Progenitor cell of endocrine pancreas (in vitro differentiated cells): ENCODE results near the gene OBSL1. TPM values are rescaled to one million over a fixed set of nuclear protein-coding genes. Genes with fewer than 3 reads are reported as not detected.

Experiments used
- DNase-seq: peaks from one replicate; pipeline ENCODE4 v3.0.0; 2021; ENCODE audit warnings: low spot score; ENCODE audit not compliant: unreplicated experiment
- H3K27ac Mint-ChIP-seq: 2 replicates; pipeline ENCODE4 v1.8.0; 2021; ENCODE audit warnings: mild to moderate bottlenecking, moderate library complexity, mixed read lengths
- H3K27me3 Mint-ChIP-seq: 2 replicates; pipeline ENCODE4 v1.8.0; 2021; ENCODE audit warnings: mixed read lengths
- H3K36me3 Mint-ChIP-seq: 2 replicates; pipeline ENCODE4 v1.8.0; 2022; ENCODE audit warnings: mixed read lengths; ENCODE audit not compliant: insufficient read depth
- H3K4me1 Mint-ChIP-seq: 2 replicates; pipeline ENCODE4 v1.8.0; 2021; ENCODE audit warnings: low read depth, mixed read lengths
- H3K4me3 Mint-ChIP-seq: 2 replicates; pipeline ENCODE4 v1.8.0; 2021; ENCODE audit warnings: low read depth, mild to moderate bottlenecking, moderate library complexity, mixed read lengths
- H3K9me3 Mint-ChIP-seq: 2 replicates; pipeline ENCODE4 v1.8.0; 2021; ENCODE audit warnings: low read depth, mixed read lengths
- total RNA-seq: library from RNA; stranded (reverse); gene quantifications from 2 replicates; pipeline ENCODE4 v1.2.1, GENCODE V29; 2021
- TF ChIP-seq, protein P1 (sequence below): fragments of 200-600 bp; sonication (generic); IDR thresholded peaks from one replicate; pipeline ENCODE4 v1.5.0; 2021; ENCODE audit warnings: antibody characterized with exemption, mild to moderate bottlenecking; ENCODE audit not compliant: unreplicated experiment

The OBSL1 gene
- total RNA-seq, 1 donor from 2014 or later, result 198 TPM

DNA sequence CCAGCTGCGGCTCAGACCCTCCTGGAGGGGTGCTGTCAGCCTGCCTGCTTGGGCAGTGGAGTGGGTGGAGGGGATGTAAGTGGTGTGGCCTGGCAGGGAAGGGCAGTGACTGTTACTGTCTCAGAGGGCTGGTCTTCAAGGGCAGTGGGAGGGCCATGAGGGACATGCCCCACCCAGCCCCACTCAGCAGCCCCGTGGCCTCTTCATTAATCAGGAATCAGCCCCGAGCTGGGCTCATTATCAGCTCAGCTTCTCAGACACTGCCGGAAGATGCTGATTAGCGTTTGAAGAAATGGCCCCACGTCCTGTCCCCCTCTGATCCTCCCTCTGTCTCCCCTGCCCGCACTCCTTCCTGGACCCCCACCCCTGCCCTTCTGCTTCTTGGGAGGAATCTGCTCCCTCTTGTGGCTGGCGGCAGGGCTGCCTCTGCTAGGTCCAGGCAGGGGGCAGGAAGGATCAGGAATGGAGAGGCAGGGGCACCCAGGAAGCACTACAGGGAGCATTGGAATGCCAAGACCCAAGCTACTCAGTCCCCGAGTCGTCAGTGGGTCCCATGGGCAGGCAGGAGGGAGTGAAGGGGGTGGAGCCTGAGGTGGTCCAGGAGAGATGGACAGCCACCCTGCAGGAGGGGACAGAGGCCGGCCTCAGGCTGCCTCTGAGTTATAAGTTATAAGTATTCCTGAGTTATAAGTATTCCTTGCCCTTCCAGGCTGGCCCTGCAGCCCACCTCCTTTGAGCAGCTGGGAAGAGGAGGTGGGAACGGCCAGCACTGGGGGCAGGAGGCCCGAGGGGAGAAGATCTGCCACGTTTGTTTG, 50.1 kb downstream of the OBSL1 start:
- H3K27me3 Mint-ChIP-seq, result peaks cover 62% of the 10 kb centered on the region
- peak overlapping the region; percentile 3 for H3K4me3 Mint-ChIP-seq
- H3K27ac Mint-ChIP-seq, result peak overlapping the region; percentile 45
- H3K36me3 Mint-ChIP-seq, result no peaks in the 10 kb centered on the region
- H3K9me3 Mint-ChIP-seq, result no peaks in the 10 kb centered on the region
- peaks cover 49% of the 10 kb centered on the region for H3K4me1 Mint-ChIP-seq
- TF ChIP-seq, protein P1, sequence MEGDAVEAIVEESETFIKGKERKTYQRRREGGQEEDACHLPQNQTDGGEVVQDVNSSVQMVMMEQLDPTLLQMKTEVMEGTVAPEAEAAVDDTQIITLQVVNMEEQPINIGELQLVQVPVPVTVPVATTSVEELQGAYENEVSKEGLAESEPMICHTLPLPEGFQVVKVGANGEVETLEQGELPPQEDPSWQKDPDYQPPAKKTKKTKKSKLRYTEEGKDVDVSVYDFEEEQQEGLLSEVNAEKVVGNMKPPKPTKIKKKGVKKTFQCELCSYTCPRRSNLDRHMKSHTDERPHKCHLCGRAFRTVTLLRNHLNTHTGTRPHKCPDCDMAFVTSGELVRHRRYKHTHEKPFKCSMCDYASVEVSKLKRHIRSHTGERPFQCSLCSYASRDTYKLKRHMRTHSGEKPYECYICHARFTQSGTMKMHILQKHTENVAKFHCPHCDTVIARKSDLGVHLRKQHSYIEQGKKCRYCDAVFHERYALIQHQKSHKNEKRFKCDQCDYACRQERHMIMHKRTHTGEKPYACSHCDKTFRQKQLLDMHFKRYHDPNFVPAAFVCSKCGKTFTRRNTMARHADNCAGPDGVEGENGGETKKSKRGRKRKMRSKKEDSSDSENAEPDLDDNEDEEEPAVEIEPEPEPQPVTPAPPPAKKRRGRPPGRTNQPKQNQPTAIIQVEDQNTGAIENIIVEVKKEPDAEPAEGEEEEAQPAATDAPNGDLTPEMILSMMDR, result peak; percentile 70
- no peak for DNase-seq

DNA sequence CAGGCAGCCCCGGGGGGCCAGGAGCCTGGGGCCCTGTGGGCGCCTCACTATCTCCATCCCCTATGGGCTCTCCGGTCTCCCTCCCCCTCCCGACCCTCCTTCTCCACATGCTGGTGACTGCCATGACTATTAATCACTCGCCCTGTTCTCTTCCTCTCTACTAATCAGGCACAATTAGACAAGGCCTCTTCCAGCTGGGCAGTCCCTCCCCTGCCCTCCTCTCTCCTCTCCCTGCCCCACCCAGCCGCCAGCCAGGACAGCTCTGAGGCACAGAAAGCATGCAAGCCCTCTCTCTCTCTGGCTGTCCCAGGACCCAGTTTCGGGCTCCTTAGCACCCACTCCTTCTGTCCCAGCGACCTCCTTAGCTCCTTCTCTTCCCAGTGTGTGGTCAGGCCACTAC, 51.3 kb downstream of the OBSL1 start:
- TF ChIP-seq, protein P1, result no peak
- no peak for DNase-seq
- Mint-ChIP-seq H3K4me3 (no peak overlapping the region), H3K36me3 (no peaks in the 10 kb centered on the region), H3K9me3 (no peaks in the 10 kb centered on the region), H3K27ac (no peak overlapping the region), H3K27me3 (peaks cover 64% of the 10 kb centered on the region), H3K4me1 (peaks cover 39% of the 10 kb centered on the region)

DNA sequence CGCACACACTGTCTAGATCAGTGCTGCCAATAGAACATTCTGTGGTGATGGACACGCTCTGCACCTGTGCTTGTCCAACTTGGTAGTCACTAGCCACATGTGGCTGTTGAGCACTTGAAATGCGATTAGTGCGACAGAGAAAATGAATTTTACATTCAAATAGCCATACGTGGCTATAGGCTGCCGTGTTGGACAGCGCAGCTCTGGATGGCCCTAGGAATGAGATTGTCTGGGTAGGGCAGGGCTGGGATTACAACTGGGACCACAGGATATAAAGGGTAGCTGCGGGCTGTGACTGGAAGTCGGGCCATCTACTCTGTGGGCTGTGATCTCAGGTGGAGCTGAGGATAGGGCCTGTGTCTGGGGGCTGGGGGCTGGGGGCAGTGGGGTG, 51.8 kb downstream of the OBSL1 start:
- H3K9me3 Mint-ChIP-seq, result no peaks in the 10 kb centered on the region
- no peak overlapping the region for H3K4me3 Mint-ChIP-seq
- TF ChIP-seq, protein P1, result no peak
- H3K36me3 Mint-ChIP-seq, result no peaks in the 10 kb centered on the region
- peaks cover 39% of the 10 kb centered on the region for H3K4me1 Mint-ChIP-seq
- H3K27me3 Mint-ChIP-seq, result peaks cover 65% of the 10 kb centered on the region
- no peak for DNase-seq
- H3K27ac Mint-ChIP-seq, result no peak overlapping the region

DNA sequence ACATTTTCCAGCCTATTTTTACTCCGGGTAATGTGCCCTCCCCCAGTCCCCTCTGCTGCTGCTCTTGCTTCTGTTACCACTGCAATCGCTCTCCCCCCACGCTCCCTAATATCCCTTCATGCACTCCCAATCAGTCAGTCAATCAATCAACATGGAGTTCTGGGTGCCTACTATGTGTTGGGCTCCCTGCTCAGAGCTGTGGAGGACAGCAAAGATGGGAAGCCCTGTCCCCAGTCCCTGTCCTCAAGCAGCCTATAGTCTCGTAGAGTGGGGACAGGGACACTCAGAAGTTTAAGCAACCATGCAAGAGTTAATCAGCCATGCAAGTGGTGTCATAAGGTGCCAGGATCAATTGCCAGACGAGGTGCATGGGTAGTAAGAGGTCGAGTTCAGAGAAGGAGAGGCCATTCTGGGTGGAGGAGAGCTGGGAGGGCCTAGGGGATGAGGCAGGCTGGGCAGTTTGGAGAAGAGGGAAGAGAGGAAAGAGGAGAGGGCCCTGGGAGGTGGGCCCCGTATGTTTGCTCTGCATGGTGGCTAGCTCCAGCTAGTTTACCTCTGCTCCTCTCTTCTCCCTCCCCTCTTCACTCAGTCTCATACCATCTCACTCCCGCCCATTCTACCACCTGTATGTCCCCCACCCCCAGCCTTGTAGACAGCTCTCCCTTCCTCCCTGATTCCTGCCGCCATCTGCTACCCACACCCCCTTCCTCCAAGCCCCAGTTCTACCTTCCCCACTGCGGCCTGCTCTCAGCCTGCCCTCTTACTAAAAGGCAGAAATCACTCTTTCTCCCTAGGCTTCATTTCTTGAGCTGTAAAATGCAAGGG, 53.2 kb downstream of the OBSL1 start:
- no peak for DNase-seq
- Mint-ChIP-seq H3K27ac (no peak overlapping the region), H3K27me3 (peaks cover 68% of the 10 kb centered on the region), H3K9me3 (no peaks in the 10 kb centered on the region), H3K4me1 (peaks cover 47% of the 10 kb centered on the region), H3K4me3 (no peak overlapping the region), H3K36me3 (no peaks in the 10 kb centered on the region)
- TF ChIP-seq, protein P1, result no peak

DNA sequence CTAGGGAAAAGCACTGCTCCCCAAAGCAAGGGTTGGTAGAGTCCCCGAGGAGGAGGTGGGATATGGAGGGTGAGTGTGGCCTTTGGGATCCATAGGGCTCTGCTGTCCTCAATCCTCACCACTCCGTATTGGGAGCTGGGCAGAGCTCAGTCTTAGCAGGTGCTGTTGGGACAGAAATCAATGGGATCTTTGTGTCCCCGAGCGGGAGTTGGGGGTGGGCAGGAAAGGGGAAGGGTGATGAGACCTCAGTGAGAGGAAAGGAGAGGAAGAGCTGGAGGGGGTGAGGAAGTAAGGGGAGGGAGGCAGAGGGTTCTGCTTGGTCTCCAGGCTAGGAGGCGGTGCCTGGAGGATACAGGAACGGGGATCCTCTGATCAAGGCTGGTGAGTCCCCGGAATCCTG, 54.5 kb downstream of the OBSL1 start:
- H3K27me3 Mint-ChIP-seq, result peaks cover 63% of the 10 kb centered on the region
- H3K4me3 Mint-ChIP-seq, result no peak overlapping the region
- H3K4me1 Mint-ChIP-seq, result peaks cover 53% of the 10 kb centered on the region
- no peaks in the 10 kb centered on the region for H3K9me3 Mint-ChIP-seq
- TF ChIP-seq, protein P1, result no peak
- no peak for DNase-seq
- H3K36me3 Mint-ChIP-seq, result no peaks in the 10 kb centered on the region
- no peak overlapping the region for H3K27ac Mint-ChIP-seq
